ENCODE data around the gene CHD6. TPM values are rescaled to one million over a fixed set of nuclear protein-coding genes. Genes with fewer than 3 reads are reported as not detected.

The CHD6 gene
- total RNA-seq, 1 donor, result 33.1 TPM

DNA sequence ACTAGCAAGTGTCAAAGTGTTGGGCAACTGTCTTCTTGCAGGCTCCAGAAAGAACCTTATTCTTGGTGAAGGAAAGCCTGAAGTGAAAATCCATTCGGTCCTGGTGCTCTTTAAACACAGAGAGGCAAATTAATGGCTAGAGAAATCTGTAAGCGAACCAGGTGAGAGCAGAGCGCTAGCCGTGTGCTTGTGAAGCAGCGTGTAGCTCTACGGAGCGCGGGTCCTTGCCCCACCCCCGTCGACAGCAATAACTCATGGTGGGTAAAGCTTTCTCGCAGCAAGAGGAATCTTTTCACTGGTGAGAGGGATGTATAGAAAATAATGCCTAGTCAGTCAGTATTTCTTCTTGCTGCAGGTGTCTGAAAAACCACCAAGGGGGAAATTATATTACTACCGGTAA is 214.6 kb downstream of the CHD6 start:
- no peak for DNase-seq (ENCODE audit: low read depth in 2 of 3, low spot score in 2 of 3)

GRCh38 chr20:41398408-41398807 is 219.8 kb downstream of the CHD6 start:
- no peak for DNase-seq (ENCODE audit: low read depth in 2 of 3, low spot score in 2 of 3)

DNA sequence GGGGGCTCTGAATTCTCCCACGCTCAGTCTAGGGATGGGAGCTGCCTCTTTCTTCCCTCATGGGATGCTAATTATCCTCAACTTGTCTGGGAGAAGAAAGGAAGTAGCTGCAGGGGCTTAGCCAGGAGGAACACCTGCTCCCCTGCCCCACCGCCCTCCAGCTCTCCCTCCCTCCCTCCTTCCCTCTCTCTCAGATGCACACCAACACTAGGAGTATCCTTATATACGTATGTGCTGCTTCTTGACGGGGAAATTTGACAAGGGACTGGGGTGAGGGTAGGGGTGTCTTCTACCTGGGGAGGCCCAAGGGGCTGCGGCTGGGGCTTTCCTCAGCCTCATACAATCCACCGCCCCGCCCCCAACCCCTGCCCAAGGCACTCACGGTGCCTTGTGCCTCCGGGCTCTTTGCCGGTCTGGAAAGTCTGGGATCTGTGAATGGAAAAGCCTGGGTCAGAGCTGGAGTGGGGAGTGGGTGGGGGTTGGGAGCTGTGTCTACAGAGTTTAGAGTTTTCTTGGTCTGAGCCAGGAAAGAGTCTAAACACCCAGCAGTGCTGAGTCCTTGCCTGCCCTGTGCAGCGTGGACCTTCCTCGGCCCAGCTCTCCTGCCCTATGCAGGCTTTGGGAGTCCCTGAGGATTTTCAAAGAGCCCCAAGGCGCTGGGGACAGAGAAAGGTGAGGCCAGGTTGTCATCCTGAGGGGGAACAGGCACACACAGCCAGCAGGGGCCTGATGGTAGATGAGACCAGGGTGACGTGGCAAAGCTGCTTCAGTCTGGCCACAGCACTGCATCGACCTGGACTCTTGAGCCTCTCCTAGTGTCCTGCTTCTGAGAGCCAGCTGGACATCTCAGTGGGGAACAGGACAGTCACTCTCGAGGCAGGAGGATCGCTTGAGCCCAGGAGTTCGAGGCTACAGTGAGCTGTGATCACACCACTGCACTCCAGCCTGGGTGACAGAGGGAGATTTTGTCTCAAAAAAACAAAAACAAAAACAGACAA is 222.2 kb downstream of the CHD6 start:
- DNase-seq (ENCODE audit: low read depth in 2 of 3, low spot score in 2 of 3), result no peak

- no peak for DNase-seq (ENCODE audit: low read depth in 2 of 3, low spot score in 2 of 3)
Measured at GRCh38 chr20:41394931-41395666, 223.1 kb downstream of the CHD6 start.

DNA sequence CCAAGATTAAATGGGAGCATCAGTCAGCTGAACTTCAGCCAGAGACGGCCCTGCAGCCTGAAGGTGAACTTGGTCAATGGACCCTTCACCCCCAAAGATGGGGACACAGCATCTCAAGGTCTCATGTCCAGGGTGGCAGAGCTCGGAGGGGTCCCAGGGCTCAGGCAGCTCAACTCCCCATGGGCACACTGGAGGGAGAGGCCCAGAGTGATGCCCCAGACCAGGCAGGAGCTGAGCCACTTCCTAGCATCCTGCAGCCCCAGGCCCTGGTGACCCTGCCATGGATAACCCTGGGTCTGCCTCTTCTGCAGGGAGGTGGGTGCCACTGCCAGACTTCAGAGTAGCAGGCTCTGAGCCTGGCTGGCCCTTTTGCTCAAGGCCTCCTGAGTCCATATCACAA is 224.1 kb downstream of the CHD6 start:
- DNase-seq (ENCODE audit: low read depth in 2 of 3, low spot score in 2 of 3), result no peak

- no peak for DNase-seq (ENCODE audit: low read depth in 2 of 3, low spot score in 2 of 3)
Measured at GRCh38 chr20:41393705-41394066, 224.5 kb downstream of the CHD6 start.

DNA sequence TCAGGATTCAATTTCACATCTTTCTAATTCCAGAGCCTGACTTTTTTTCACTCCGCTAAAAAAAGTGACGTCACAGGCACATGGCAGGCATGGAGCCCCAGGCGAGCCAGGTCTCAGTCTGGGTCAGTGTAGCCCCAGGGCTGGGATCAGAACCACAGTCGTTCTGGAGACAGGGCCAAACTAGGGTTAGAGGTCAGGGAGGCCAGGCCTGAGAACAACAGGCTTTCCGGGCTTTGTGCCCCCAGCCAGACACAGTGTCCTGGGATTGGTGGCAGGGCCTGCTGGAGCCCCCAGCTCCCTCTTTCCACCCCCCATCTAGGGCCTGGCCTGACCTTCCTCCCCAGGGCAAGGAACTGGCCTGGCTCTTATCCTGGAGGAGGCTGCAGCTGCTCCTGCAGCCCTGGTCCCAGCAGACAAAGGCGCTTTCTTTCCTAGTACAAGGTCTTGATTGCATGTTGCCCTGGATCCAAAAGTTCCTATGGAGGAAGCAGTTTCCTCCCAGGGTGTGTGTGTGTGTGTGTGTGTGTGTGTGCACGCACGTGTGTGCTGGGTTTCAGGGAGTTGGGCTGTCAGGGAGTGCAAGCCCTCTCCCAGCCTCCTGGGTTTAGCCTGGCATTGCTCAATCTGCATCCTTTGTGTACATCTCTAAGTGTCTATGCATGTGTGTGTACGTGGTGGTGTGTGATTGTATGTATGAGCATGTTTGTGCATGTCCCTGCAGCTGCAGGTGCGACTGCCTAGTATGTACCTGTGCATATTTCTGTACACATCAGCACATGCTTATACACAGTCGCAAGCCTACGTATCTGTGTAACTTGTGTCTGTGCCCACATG is 225.1 kb downstream of the CHD6 start:
- DNase-seq (ENCODE audit: low read depth in 2 of 3, low spot score in 2 of 3), result no peak

DNA sequence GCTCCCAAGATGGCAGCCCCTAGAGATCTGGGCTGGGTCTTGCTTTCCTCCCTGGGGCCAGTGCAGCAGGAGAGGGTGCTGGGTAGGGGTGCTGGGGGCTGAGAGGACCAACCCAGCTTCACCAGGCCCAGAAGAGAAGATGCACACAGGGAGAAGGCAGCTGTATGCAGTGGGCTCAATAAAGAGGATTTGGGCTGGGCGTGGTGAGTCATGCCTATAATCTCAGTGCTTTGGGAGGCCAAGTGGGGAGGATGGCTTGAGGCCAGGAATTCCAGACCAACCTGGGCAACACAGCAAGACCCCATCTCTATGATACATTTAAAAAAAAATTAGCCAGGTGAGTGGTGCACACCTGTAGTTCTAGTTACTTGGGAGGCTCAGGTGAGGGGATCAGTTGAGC is 225.9 kb downstream of the CHD6 start:
- no peak for DNase-seq (ENCODE audit: low read depth in 2 of 3, low spot score in 2 of 3)

DNA sequence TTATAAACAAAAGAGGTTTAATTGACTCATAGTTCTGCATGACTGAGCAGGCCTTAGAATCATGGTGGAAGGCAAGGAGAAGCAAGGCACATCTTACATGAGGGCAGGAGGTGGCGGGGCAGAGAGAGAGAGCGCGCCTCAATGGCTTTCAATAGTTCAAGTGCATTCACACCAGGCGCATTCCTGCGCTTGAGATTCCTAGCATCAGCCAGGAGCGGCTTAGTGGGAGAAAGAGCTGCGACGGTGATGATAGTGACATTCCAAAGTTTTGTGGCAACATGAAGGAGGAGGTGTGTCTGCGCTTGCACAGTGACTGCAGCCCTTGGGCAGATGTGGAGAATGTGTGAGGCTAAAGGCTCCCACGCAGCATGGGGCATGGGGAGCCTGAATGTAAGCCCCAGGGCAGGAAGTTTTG is 226.6 kb downstream of the CHD6 start:
- no peak for DNase-seq (ENCODE audit: low read depth in 2 of 3, low spot score in 2 of 3)

- DNase-seq (ENCODE audit: low read depth in 2 of 3, low spot score in 2 of 3), result no peak
Measured at GRCh38 chr20:41390889-41391288, 227.3 kb downstream of the CHD6 start.

DNA sequence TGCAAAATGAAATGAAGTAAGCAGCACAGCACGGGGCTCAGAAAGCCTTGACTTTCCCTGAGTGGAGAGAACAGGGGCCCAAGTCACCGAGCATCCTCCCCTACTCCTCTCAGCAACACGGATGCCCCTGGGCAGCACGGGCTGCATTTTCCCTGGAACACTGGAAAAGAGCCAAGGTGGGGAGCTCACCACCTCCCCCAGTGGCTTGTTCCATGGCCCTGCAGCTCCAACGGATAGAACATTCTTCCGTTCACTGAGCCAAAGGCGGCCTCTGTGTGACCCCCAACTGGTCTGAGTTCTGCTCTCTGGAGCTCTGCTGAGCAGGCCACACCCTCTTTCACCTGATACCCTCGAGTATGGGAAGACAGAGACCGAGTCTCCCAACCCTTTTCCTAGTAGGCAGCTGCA is 230.7 kb downstream of the CHD6 start:
- no peak for DNase-seq (ENCODE audit: low read depth in 2 of 3, low spot score in 2 of 3)

DNA sequence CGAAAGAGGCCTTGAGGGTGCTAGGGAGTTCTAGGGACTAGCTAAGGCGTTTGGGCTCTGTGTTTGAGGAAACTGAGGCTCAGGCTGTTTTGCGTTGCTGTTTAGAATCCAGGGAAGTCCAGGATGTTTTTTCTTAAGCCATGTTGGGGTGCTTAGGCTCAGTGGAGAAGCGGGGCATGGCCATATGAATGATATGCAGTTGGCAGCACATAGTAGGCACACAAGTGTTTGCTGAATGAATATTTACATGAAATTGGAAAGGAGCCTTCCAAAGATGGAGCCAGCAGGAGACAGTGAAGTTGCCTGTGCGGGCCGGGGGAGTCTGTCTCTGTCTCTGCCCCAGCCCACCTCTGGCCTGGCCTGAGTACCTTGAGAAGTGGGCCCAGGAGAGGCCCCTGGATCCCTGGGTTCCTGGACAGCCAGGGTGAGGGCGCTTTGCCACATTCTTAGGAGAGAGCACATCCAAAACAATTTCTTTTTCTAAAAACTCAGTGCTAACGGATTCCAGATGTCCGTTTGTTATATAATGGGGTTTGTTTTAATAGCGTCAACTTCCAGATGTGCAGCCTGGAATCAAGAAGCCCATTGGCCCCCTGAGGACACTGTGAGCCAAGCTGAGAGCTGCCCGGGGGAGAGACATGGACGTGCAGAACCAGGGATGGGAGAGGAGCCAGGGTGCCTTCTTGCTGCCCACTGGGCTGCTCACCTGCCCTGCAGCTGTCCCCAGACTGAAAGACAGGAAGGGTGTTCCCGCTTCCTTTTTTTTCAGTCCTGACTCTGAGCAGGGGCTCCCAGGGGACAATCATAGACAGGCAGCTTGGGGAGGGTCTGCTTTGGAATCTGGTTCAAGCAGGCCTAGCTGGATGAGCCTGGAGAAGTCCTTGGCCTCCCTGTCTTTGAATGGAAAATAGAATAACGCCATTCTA is 231.4 kb downstream of the CHD6 start:
- no peak for DNase-seq (ENCODE audit: low read depth in 2 of 3, low spot score in 2 of 3)

- no peak for DNase-seq (ENCODE audit: low read depth in 2 of 3, low spot score in 2 of 3)
Measured at GRCh38 chr20:41382791-41383305, 235.3 kb downstream of the CHD6 start.

DNA sequence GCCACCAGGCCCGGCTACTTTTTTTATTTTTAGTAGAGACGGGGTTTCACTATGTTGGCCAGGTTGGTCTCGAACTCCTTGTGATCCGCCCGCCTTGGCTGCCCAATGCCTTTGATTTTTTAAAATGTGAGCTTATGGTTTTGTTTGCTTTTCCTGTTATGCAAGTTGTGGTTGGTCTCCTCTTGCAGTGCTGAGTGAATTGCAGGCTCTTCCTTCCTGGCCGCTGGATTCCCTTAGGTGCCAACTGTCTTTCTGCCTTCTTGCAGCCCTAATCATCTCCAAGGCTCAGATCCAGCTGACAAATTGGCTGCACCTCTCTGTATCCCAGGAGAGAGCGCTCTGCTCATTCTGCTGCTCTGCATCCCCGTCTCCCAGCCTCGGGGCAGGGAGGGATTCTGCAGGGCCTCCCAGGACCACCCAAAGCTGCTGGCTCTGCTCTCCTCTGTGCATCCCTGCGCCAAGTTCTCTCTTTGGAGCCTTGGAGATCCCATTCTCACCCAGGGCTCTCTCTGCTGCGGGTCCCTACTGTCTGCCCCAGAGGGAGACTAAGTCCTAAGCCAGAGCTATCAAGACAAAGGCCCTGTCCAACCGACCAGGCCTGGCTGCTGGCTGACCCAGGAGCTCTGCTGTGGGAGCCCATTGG is 237.5 kb downstream of the CHD6 start:
- no peak for DNase-seq (ENCODE audit: low read depth in 2 of 3, low spot score in 2 of 3)

DNA sequence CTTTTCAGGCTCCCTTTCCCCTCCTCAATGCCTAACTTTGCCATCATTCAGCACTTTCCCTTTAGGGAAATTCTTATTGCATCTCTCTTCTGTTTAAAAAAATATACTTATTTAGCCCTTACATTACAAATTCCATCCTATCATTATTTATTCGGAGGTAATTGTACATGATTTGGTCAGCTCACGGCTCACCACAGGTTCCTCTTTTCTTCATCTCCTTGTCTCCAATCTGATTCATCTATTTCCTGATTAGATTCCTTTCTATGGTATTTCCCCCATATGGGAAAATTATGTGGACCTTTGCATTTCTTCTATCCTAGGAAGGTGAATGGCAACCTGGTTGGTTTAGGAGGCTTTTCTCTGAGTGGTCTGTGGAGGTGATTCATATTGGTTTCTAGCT is 238.6 kb downstream of the CHD6 start:
- DNase-seq (ENCODE audit: low read depth in 2 of 3, low spot score in 2 of 3), result peak in 2 of 3 donors; percentile 19 to 42

DNA sequence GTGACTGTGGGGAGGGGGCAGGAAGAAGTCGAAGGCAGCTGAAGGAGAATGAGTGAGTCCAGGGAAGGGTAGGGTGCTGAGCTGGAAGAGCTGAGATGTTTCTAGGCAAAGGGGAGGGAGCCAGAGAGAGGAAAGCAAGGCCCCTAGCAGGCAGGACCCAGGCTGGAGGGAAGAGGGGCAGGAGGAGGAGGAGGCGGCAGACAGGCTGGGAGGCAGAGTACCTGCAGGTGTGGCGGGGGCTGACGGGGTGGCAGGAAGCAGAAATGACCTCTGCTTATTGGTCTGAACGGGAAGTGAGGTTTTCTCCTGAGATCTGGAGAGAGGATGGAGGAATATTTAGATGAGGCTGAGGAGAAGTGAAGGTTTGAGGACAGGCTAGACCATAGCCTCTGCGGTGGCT is 240.9 kb downstream of the CHD6 start:
- DNase-seq (ENCODE audit: low read depth in 2 of 3, low spot score in 2 of 3), result no peak

GRCh38 chr20:41376349-41376748 is 241.8 kb downstream of the CHD6 start:
- DNase-seq (ENCODE audit: low read depth in 2 of 3, low spot score in 2 of 3), result no peak

DNA sequence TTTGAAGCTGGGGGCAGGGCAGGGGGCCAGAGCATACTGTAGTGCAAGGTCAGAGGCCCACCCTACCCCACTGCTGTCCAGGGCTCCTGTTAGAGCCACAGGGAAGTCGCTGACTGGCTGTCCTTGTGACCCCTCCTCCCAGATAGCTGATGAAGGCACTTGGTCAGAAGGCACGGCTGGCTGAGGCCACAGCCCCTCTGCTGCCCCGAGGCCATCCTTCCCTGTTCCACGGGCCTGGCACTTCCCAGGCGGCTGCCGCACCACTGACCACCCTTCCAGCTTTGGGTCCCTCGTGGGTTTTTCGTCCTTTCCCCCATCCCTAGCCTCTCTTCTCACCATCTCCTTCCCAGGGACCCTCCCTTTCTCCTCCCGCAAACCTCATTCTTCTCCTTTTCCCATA is 242.3 kb downstream of the CHD6 start:
- no peak for DNase-seq (ENCODE audit: low read depth in 2 of 3, low spot score in 2 of 3)

Data from hematopoietic multipotent progenitor cell (in vitro differentiated cells).